Measurements from ENCODE around the gene BMAL2. TPM values are rescaled to one million over a fixed set of nuclear protein-coding genes. Genes with fewer than 3 reads are reported as not detected.

Gene BMAL2, protein sequence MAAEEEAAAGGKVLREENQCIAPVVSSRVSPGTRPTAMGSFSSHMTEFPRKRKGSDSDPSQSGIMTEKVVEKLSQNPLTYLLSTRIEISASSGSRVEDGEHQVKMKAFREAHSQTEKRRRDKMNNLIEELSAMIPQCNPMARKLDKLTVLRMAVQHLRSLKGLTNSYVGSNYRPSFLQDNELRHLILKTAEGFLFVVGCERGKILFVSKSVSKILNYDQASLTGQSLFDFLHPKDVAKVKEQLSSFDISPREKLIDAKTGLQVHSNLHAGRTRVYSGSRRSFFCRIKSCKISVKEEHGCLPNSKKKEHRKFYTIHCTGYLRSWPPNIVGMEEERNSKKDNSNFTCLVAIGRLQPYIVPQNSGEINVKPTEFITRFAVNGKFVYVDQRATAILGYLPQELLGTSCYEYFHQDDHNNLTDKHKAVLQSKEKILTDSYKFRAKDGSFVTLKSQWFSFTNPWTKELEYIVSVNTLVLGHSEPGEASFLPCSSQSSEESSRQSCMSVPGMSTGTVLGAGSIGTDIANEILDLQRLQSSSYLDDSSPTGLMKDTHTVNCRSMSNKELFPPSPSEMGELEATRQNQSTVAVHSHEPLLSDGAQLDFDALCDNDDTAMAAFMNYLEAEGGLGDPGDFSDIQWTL
- polyA plus RNA-seq (ENCODE audit: insufficient read depth in 1 of 5, insufficient read length in 5 of 5, low replicate concordance in 1 of 5) = 1 to 10 TPM; 2.5 to 4.6 (median 3.4) TPM
- long read RNA-seq, donor 1 = 0 reads
- long read RNA-seq, donor 2, partial matches to known transcripts = 0 of 2 reads
- long read RNA-seq, donor 2, other reads (novel, unspliced or antisense) = 0 of 2 reads
- long read RNA-seq, donor 3 = 0 reads
- long read RNA-seq, donor 4 = 0 reads
- long read RNA-seq, donor 5 = 0 reads
- long read RNA-seq, donor 6 = 0 reads
- long read RNA-seq, donor 7 = 0 reads
- long read RNA-seq, donor 8 = 0 reads

DNA sequence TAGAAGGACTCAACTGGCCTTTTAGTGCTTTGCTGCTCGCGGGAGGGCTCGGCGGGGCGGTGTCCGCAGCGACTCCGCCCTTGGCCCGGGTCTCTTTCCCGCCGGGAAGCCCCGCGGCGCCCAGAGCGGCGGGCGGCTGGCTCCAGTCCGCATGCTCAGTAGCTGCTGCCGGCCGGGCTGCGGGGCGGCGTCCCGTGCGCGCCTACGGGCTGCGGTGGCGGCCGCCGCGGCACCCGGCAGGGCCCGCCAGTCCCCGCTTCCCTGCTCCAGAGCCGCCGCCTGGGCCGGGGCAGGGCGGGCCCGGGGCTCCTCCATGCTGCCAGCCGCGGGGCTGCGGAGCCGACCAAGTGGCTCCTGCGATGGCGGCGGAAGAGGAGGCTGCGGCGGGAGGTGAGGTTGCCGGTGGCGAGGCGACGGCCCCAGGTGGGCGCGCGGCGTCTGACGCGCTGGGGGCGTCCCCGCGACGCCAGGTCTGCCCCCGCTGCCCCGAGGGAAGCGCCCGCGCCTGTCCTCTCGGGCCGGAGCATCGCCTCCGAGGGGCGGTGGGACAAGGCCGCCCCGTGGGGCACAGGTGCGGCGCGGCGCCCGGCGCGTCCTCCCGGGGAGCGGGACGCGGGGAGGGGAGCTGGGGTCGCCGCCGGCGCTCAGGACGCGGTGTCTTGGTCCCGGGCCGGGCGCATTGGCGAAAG is at the start of gene BMAL2:
Gene BMAL2, plus strand, starts transcription at position 123 of the 689 bp plus-strand sequence. Its CDS starts 237 bp downstream, at position 360.
- DNase-seq = peak in 1 of 2 donors; percentile 20

- no peak for DNase-seq
Measured at GRCh38 chr12:27284021-27284420, 48.6 kb upstream of the BMAL2 start.

- no peak for DNase-seq
Measured at GRCh38 chr12:27284751-27285150, 47.9 kb upstream of the BMAL2 start.

DNA sequence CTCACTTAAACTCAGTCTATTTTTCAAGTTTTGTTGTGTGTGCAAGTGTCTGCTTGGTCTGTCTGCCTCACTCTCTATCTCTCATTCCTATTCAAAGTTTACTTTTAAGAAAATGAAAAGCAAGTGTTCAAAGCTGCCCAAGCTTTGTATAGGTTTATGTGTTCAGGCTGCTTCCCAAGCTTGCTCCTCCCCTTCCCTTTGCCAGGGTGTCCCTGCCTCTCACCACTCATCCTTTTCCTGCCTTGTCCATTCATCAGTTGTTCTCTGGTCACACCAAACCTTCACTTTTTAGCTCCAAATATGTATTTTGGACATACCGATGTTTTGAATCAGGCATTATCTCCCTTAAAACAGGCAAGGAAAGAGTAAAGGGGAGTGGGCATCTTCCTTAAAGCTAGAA is 47.2 kb upstream of the BMAL2 start:
- no peak for DNase-seq

GRCh38 chr12:27289414-27289813 is 43.2 kb upstream of the BMAL2 start:
- no peak for DNase-seq

DNA sequence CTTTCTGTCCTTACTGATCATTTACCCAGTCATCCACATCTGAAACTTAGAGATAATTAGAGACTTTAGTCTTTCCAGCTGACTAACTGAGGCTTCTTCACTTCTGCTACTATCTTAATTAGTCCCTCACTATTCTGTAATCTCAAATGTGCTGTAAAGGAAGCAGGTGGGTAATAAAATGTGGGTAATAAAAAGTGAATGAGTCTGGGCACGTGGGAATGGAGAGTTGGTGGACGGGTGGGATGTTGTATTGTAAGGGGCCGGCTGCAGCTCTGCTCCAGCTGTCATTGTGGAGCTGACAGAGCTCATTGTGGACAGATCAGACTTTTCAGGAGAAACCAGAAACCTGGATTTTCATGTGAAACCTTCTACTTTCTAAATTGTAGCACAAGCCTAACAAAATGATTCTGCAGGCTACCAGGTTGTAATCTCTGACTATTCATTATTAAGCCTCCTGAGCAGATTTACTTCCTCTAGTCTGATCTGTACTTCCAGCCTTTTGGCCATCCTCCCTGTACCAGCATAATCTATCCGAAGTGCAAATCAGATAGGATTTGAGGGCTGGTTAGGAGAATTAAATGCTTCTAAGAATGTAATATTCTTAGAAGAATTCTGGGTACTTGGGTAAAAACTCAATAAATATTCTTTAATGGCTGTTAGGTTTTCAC is 42.0 kb upstream of the BMAL2 start:
- no peak for DNase-seq

DNA sequence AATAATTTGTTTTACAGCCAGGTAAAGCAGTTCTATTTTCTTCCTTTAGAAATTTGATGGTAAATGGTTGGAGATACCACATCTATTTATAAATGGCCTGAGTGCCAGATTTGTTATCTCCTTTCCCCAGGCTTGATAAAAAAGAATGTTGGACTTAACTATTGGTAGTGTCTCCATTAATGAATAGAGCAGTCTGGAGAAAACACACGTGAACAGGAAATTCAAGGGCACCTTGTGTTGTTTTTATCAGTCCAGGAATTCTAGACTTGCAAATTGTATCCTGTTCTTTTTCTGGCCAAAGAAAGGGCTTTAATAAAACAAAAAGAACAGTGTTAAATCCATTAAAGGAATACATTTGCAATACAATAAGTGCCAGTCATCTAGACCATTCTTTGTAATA is 40.8 kb upstream of the BMAL2 start:
- DNase-seq = no peak

DNA sequence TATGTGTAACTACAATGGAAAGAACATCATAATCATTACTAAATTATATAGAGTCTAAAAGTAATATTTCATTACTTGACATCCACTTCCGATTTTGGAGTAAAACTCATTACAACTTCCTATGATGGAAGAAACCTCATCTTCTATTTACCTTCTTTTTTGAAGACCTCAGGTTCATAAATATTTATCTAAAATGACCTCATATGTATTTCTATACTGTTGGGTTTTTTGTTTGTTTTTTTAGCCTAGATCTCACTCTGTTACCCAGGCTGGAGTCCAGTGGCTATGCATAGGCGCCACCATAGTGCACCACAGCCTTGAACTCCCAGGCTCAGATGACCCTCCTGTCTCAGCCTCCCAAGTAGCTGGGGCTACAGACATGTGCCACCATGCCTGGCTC is 39.9 kb upstream of the BMAL2 start:
- no peak for DNase-seq

DNA sequence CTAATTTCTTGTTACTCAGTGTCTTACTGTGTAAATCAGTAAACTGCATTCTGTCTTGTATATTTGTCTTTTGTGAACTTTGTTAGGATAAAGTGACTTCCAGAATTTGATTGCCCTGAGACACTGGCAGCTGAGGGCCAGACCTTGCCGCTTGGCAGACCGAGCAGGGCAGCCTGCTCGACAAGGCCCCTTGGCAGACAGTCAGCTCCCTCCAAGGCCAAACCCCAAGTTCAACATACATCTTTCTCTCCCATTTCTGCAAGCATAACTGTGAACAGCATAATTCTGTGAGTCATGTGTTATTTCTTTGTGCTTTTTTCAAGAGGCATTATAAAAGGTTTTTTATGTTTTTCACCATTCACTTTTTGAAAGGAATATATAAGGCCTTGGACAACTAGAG is 39.2 kb upstream of the BMAL2 start:
- no peak for DNase-seq

DNA sequence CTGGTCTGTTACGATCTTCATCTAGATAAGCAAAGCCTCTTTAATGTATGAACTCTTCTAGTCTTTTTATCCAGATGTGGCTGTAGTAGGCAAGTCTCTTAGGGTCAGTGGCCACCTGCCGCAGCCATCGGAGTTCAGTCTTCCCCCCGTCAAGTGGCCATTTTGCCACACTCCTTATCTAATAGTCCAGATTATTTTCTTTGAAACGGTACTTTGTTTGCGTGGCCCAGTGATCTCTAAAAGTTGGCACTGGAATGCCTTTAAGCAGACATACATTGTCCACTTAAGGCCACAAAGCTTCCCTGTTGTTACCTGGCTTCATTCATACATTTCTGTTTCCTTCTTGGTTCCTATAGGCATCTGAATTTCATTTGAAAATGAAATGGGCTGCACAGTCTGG is 36.0 kb upstream of the BMAL2 start:
- DNase-seq = no peak

- DNase-seq = no peak
Measured at GRCh38 chr12:27297566-27297965, 35.1 kb upstream of the BMAL2 start.

DNA sequence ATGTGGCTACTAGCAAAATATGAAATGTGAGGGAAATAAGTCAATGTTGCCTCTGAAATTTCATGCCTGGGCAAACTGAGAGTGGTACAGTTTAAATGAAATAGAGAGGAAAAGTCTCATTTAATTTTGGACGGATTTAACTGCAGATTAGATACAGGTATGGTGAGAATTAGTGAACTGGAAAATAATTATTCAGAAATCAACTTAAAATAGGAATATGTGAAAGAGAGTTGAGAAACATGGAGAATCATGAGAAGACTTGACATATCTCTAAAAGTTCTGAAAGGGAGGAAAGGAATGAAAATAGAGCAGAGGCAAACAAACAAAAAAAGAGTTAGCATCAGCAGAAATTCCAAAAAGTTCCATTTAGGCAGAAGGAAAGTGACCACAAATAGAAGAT is 33.5 kb upstream of the BMAL2 start:
- no peak for DNase-seq

- no peak for DNase-seq
Measured at GRCh38 chr12:27300226-27300625, 32.4 kb upstream of the BMAL2 start.

DNA sequence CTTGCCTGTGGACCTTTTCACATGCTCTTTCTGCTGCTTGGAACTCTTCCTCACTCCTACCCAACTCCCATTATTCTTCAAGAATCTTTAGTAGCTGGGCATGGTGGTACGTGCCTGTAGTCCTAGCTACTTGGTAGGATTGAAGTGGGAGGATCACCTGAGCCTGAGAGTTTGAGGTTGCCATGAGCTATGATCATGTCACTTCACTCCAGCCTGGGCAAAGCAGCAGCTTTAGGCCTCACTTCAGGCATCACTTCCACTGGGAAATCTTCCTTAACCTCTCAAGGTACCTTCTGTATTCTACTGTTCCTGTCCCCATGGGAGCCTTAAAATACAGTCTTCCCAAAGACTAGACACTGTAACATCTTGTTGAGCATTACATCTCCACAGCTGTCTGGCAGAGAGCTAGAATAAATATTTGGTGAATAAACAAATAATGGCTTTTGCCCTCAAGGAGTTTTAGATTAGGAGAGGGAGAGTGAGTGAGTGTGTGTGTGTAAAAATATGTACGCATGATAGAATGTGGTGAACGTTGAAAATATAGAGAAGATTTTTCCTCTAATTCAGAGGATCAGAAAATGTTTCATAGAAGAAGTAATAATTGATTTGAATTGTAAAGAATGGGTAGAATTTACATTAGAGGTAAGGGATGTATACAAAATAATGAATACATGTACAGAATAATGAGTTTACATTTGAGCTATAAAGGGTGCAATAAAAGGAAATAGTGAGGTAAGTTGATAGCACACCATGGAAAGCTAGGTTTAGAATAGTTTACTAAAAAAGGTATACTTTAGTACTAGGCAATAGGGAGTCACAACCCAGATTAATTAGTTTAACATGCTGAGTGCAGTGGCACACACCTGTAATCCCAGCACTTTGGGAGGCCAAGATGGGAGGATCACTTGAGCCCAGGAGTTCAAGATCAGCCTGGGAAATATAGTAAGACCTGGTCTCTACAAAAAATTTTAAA is 29.2 kb upstream of the BMAL2 start:
- DNase-seq = no peak

DNA sequence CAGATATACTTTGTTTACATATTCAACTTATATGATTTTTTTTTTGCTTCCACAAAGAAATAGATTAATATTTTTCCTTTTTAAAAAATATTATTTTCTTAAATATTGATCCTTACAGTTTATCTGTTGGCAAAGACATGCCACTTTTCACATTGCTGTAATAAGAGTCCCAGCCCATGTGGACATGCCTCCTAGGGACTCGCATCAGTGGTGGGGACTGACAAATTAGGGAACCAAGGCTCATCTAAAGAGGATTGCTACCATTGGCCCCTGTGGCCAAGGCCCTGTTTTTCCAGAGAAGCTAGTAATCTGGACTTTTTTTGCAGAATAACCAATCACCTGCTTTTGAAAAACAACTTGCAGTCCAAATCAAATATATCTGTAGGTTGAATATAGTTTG is 27.8 kb upstream of the BMAL2 start:
- DNase-seq = no peak

GRCh38 chr12:27305673-27306456 is 26.8 kb upstream of the BMAL2 start:
- DNase-seq = peak in 1 of 2 donors; percentile 25

GRCh38 chr12:27309293-27309994 is 23.2 kb upstream of the BMAL2 start:
- no peak for DNase-seq

- no peak for DNase-seq
Measured at GRCh38 chr12:27309995-27310315, 22.7 kb upstream of the BMAL2 start.

DNA sequence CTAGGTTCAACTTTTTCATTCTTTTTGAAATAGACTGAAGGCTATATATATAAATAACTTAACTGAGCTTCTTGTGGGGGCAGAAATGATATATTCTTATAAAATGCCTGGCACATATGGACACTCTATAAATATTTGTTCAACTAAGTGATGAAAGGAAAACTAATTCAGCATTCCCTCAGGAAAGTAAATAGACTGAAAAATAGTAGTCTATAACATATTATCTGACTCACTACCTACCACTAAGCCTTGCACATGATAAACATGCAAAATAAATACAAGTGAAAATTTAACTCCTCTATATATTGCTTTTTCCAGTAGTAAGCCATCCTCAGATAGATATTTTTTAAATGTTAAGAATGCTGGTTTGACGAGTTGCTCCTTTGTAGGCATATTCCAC is 15.7 kb upstream of the BMAL2 start:
- no peak for DNase-seq
